MV-4-11 (cell line): Measurements from ENCODE around the gene RBM6.

Experiments
- DNase-seq: peaks from one replicate; lab custom pipeline; 2025; lab: John Stamatoyannopoulos, UW

Gene RBM6

GRCh38 chr3:50126287-50127211, 186.6 kb downstream of the RBM6 start:
- DNase-seq = no peak
